IMR-90 (cell line): Measurements from ENCODE around the gene PCBP4. TPM values are rescaled to one million over a fixed set of nuclear protein-coding genes. Genes with fewer than 3 reads are reported as not detected.

ENCODE experiments used
- ATAC-seq: fragments of 200-7000 bp; cut with Tn5 transposase; 2 replicates; pipeline ENCODE4 v1.9.1; 2020; ENCODE audit warnings: low read depth, mild to moderate bottlenecking, moderate library complexity
- BruUV-seq: library from RNA; stranded (reverse); fragments of 400-500 nt; replicated peaks from 2 replicates; lab custom pipeline; 2021; lab: Mats Ljungman, UMichigan
- CTCF ChIA-PET: fragments of 300-600 bp; formaldehyde crosslinking; extraction: SDS; loops from one replicate; lab custom pipeline; 2021; ENCODE audit warnings: antibody characterized with exemption; lab: Yijun Ruan, JAX
- POLR2A ChIA-PET: fragments of 300-600 bp; sonication (Branson Sonifier 250); formaldehyde crosslinking; loops from one replicate; lab custom pipeline; 2022; ENCODE audit warnings: antibody characterized with exemption; ENCODE audit not compliant: unreplicated experiment; lab: Charles Lee
- DNase-seq: peaks from one replicate; pipeline ENCODE4 v3.0.0; 2013
- H2AFZ ChIP-seq: replicated peaks from 2 replicates; pipeline ENCODE3; 2013; ENCODE audit warnings: low read length, mild to moderate bottlenecking; ENCODE audit not compliant: poor library complexity
- H2AK5ac ChIP-seq: 2 replicates; pipeline ENCODE4 v1.6.1; 2013; ENCODE audit warnings: low read depth, low read length, inconsistent platforms
- H2AK9ac ChIP-seq: replicated peaks from 2 replicates; pipeline ENCODE3; 2013; ENCODE audit warnings: mild to moderate bottlenecking, low read depth, low read length, moderate library complexity; ENCODE audit not compliant: poor library complexity
- H2BK120ac ChIP-seq: 2 replicates; pipeline ENCODE4 v1.6.1; 2013; ENCODE audit warnings: low read depth, low read length, inconsistent platforms
- H2BK15ac ChIP-seq: 3 replicates; pipeline ENCODE4 v1.6.1; 2013; ENCODE audit warnings: low read depth, low read length, inconsistent platforms
- H2BK20ac ChIP-seq: 2 replicates; pipeline ENCODE4 v1.6.1; 2013; ENCODE audit warnings: low read depth, mild to moderate bottlenecking, inconsistent platforms, low read length, moderate library complexity
- H2BK5ac ChIP-seq: 2 replicates; pipeline ENCODE4 v1.6.1; 2013; ENCODE audit warnings: mild to moderate bottlenecking, low read depth, low read length, inconsistent platforms; ENCODE audit not compliant: poor library complexity, severe bottlenecking
- H3K14ac ChIP-seq: replicated peaks from 2 replicates; pipeline ENCODE4 v1.6.1; 2013; ENCODE audit warnings: low read depth, low read length, inconsistent platforms
- H3K18ac ChIP-seq: 2 replicates; pipeline ENCODE4 v1.6.1; 2013; ENCODE audit warnings: low read depth, low read length, control low read depth
- H3K23ac ChIP-seq: 2 replicates; pipeline ENCODE4 v1.6.1; 2013; ENCODE audit warnings: low read depth, low read length, inconsistent platforms
- H3K27ac ChIP-seq: 2 replicates; pipeline ENCODE4 v1.5.1; 2013; ENCODE audit warnings: mild to moderate bottlenecking, control low read depth, low read length; ENCODE audit not compliant: insufficient read depth
- H3K27me3 ChIP-seq: 2 replicates; pipeline ENCODE4 v1.6.1; 2013; ENCODE audit warnings: low read length; ENCODE audit not compliant: control insufficient read depth, insufficient read depth
- H3K36me3 ChIP-seq: 2 replicates; pipeline ENCODE4 v1.6.1; 2013; ENCODE audit warnings: low read length, mixed read lengths; ENCODE audit not compliant: control insufficient read depth, insufficient read depth
- H3K4ac ChIP-seq: 2 replicates; pipeline ENCODE4 v1.6.1; 2013; ENCODE audit warnings: low read depth, low read length, inconsistent platforms
- H3K4me1 ChIP-seq: 2 replicates; pipeline ENCODE4 v1.6.1; 2013; ENCODE audit warnings: low read length, mixed read lengths; ENCODE audit not compliant: control insufficient read depth, insufficient read depth
- H3K4me2 ChIP-seq: 2 replicates; pipeline ENCODE4 v1.6.1; 2013; ENCODE audit warnings: low read depth, mild to moderate bottlenecking, control low read depth, low read length, moderate library complexity
- H3K4me3 ChIP-seq: 2 replicates; pipeline ENCODE4 v1.5.1; 2013; ENCODE audit warnings: low read depth, mild to moderate bottlenecking, control low read depth, low read length, moderate library complexity; ENCODE audit not compliant: insufficient read depth
- H3K56ac ChIP-seq: 2 replicates; pipeline ENCODE4 v1.6.1; 2013; ENCODE audit warnings: low read length, inconsistent platforms; ENCODE audit not compliant: insufficient read depth; ENCODE audit errors: extremely low read depth
- H3K79me1 ChIP-seq, 2 experiments: 2 replicates each; pipeline ENCODE4 v1.6.1; 2013; ENCODE audit warnings: low read length in 2 of 2, inconsistent platforms in 1 of 2, low read depth in 1 of 2
- H3K9ac ChIP-seq: 2 replicates; pipeline ENCODE4 v1.6.1; 2013; ENCODE audit warnings: low read depth, low read length, control low read depth
- H3K9me1 ChIP-seq: 2 replicates; pipeline ENCODE4 v1.6.1; 2013; ENCODE audit warnings: low read length, inconsistent platforms; ENCODE audit not compliant: insufficient read depth
- H3K9me3 ChIP-seq: 2 replicates; pipeline ENCODE4 v1.6.1; 2013; ENCODE audit warnings: low read length; ENCODE audit not compliant: control insufficient read depth, insufficient read depth
- H4K20me1 ChIP-seq: 2 replicates; pipeline ENCODE4 v1.6.1; 2013; ENCODE audit warnings: low read length, inconsistent platforms; ENCODE audit not compliant: insufficient read depth
- H4K5ac ChIP-seq: 2 replicates; pipeline ENCODE4 v1.6.1; 2013; ENCODE audit warnings: mild to moderate bottlenecking, low read depth, low read length, control low read depth
- H4K8ac ChIP-seq, 2 experiments: 2 replicates each; pipeline ENCODE4 v1.6.1; 2013; ENCODE audit warnings: low read depth in 2 of 2, low read length in 2 of 2, control low read depth in 1 of 2, inconsistent platforms in 1 of 2
- H4K91ac ChIP-seq: 2 replicates; pipeline ENCODE4 v1.6.1; 2013; ENCODE audit warnings: low read depth, low read length, inconsistent platforms; ENCODE audit not compliant: insufficient read depth
- FOS ChIP-seq: fragments of 150-350 bp; IDR thresholded peaks from 2 replicates; pipeline ENCODE4 v1.6.1; 2016; ENCODE audit warnings: low read depth, low read length
- MAZ ChIP-seq: IDR thresholded peaks from 2 replicates; pipeline ENCODE4 v1.6.1; 2012; ENCODE audit warnings: low read depth, mild to moderate bottlenecking, low read length, improper control_type of control experiment, moderate library complexity, borderline replicate concordance
- RCOR1 ChIP-seq: IDR thresholded peaks from 2 replicates; pipeline ENCODE4 v1.6.1; 2012; ENCODE audit warnings: mild to moderate bottlenecking, low read length, improper control_type of control experiment; ENCODE audit not compliant: insufficient replicate concordance
- WGBS, 2 experiments: methylation state at CpG; one replicate each; pipeline versions ENCODE4 v1.1.5 to v1.1.7; 2013; ENCODE audit warnings: missing lambda C conversion rate in 2 of 2; ENCODE audit not compliant: insufficient read length in 1 of 2; ENCODE audit errors: extremely low coverage in 2 of 2; 5-methylcytosine and 5-hydroxymethylcytosine counted together
- dilution Hi-C: fragments of 300-500 bp; cut with HindIII; formaldehyde crosslinking; loops from one replicate; pipeline ENCODE4 v1.14.3; 2018; ENCODE audit warnings: low sequenced_read_pairs; ENCODE audit not compliant: unreplicated experiment
- in situ Hi-C: fragments of 300-500 bp; cut with MboI; formaldehyde crosslinking; loops from 3 replicates; pipeline ENCODE4 v1.14.3; 2019; ENCODE audit warnings: low sequenced_read_pairs, inconsistent platforms, mixed read lengths
- intact Hi-C: fragments of 100-400 bp; cut with micrococcal nuclease; formaldehyde crosslinking; loops from 2 replicates; pipeline ENCODE4 v1.10.0; 2022
- polyA plus RNA-seq, 3 experiments: library from polyadenylated mRNA; depleted of rRNA; stranded (reverse); fragments of >200 nt; gene quantifications; 2 replicates each; pipeline ENCODE4 v1.2.3, GENCODE V29; 2012; ENCODE audit warnings: low replicate concordance in 1 of 3
- total RNA-seq: library from RNA; depleted of rRNA; stranded (reverse); fragments of >200 nt; gene quantifications from 2 replicates; pipeline ENCODE4 v1.2.3, GENCODE V29; 2012
- TF ChIP-seq, protein P1 (sequence below): fragments of 150-350 bp; IDR thresholded peaks from 2 replicates; pipeline ENCODE4 v1.6.1; 2017; ENCODE audit warnings: mild to moderate bottlenecking, antibody characterized with exemption, low read length, low read depth
- TF ChIP-seq, protein P2 (sequence below): fragments of 150-350 bp; IDR thresholded peaks from 2 replicates; pipeline ENCODE4 v1.6.1; 2016; ENCODE audit warnings: low read depth, mild to moderate bottlenecking, low read length, moderate library complexity, borderline replicate concordance

Gene PCBP4
- total and polyA plus RNA-seq, 2 of the 4 experiments (the other 2 are of a cell fraction) = 70.8 to 110 TPM

DNA sequence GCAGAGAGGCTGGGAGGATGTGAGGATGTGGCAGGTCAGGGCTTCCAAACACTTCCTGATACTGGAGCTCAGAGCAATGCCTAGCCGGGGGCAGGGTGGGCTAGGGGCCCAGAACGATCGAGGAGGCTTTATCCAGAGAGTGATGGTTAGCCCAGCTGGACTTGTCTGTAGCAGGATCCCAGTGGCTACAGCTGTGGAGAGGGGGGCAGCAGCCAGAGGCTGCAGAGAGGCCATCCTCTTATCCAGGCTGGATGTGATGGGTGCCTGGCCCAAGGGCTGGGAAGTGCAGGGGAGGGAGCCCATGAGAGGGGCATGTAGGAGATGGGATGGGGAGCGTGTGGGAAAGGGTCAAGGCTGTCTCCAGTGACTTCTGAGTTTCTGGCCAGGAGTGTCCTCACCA is 20.5 kb downstream of the PCBP4 start:
- POLR2A ChIA-PET = no interaction called here
- no peak overlapping the region for H2BK120ac ChIP-seq
- intact Hi-C loops = no loop called here
- H3K9ac ChIP-seq = no peak overlapping the region
- H3K56ac ChIP-seq = no peak overlapping the region
- H2BK15ac ChIP-seq = no peak overlapping the region
- no peaks in the 10 kb centered on the region for H3K27me3 ChIP-seq
- H3K23ac ChIP-seq = no peak overlapping the region
- H3K9me1 ChIP-seq = peaks cover 12% of the 10 kb centered on the region
- no peak overlapping the region for H4K5ac ChIP-seq
- H3K4ac ChIP-seq = no peak overlapping the region
- no peak for ATAC-seq
- H3K4me2 ChIP-seq = no peak overlapping the region
- no peak for DNase-seq
- no peak overlapping the region for H2AFZ ChIP-seq
- no peak overlapping the region for H2AK9ac ChIP-seq
- dilution Hi-C loops = no loop called here
- H3K9me3 ChIP-seq = no peaks in the 10 kb centered on the region
- H3K36me3 ChIP-seq = peaks cover 2% of the 10 kb centered on the region; the same call in 1 of the 2 replicates
- H4K20me1 ChIP-seq = no peaks in the 10 kb centered on the region
- no peak overlapping the region for H4K8ac ChIP-seq
- no CpG with 5 or more reads among the region's 4 CpGs for WGBS, 2 experiments
- H3K4me1 ChIP-seq = peaks cover 11% of the 10 kb centered on the region
- H3K18ac ChIP-seq = no peak overlapping the region
- H3K79me1 ChIP-seq = peaks cover 5 to 13% of the 10 kb centered on the region in 2 experiments; a peak in 2 of 4 replicates
- no peak overlapping the region for H2BK5ac ChIP-seq
- in situ Hi-C loops = loop anchor here (25.0 kb wide), 1 partner anchor 559 kb away; the partner anchor contains the start of genes MANF and RBM15B
- TF ChIP-seq FOS (no peak), RCOR1 (no peak), MAZ (no peak)
- TF ChIP-seq, protein P1, sequence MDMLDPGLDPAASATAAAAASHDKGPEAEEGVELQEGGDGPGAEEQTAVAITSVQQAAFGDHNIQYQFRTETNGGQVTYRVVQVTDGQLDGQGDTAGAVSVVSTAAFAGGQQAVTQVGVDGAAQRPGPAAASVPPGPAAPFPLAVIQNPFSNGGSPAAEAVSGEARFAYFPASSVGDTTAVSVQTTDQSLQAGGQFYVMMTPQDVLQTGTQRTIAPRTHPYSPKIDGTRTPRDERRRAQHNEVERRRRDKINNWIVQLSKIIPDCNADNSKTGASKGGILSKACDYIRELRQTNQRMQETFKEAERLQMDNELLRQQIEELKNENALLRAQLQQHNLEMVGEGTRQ = no peak
- TF ChIP-seq, protein P2, sequence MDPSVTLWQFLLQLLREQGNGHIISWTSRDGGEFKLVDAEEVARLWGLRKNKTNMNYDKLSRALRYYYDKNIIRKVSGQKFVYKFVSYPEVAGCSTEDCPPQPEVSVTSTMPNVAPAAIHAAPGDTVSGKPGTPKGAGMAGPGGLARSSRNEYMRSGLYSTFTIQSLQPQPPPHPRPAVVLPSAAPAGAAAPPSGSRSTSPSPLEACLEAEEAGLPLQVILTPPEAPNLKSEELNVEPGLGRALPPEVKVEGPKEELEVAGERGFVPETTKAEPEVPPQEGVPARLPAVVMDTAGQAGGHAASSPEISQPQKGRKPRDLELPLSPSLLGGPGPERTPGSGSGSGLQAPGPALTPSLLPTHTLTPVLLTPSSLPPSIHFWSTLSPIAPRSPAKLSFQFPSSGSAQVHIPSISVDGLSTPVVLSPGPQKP = no peak
- no peak overlapping the region for H3K4me3 ChIP-seq
- no peak overlapping the region for H2AK5ac ChIP-seq
- H3K14ac ChIP-seq = no peak overlapping the region
- no peak overlapping the region for H2BK20ac ChIP-seq
- no peak overlapping the region for H3K27ac ChIP-seq
- BruUV-seq = no TSS peak
- H4K91ac ChIP-seq = no peak overlapping the region
- CTCF ChIA-PET = no interaction called here
